ENCODE data around the gene NKIRAS2. TPM values are rescaled to one million over a fixed set of nuclear protein-coding genes. Genes with fewer than 3 reads are reported as not detected.

NKIRAS2 gene
- total RNA-seq, 3 donors from 2014 or later = 29.5 to 34.9 (median 31.1) TPM

DNA sequence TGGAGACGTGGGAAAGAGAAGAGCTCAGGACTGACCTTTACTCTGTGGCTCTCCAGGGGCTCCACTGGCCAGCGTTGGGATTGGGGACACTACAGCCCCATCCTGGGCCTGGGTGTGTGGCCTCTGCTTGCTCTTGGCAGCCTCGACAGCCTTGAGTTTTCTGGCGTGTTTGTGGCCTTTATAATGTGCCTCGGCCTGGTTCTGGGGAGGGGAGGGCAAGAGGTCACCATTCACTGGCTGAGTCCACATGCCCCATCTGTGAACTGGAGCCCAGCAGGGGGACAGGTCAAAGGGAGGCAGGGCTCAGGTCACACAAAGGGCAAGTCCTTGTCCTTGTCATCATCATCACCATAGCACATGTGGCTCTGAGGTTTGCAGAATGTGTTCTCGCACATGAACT lies 11.7 kb downstream of the NKIRAS2 start:
- TF ChIP-seq, protein P1, sequence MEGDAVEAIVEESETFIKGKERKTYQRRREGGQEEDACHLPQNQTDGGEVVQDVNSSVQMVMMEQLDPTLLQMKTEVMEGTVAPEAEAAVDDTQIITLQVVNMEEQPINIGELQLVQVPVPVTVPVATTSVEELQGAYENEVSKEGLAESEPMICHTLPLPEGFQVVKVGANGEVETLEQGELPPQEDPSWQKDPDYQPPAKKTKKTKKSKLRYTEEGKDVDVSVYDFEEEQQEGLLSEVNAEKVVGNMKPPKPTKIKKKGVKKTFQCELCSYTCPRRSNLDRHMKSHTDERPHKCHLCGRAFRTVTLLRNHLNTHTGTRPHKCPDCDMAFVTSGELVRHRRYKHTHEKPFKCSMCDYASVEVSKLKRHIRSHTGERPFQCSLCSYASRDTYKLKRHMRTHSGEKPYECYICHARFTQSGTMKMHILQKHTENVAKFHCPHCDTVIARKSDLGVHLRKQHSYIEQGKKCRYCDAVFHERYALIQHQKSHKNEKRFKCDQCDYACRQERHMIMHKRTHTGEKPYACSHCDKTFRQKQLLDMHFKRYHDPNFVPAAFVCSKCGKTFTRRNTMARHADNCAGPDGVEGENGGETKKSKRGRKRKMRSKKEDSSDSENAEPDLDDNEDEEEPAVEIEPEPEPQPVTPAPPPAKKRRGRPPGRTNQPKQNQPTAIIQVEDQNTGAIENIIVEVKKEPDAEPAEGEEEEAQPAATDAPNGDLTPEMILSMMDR (IDR thresholded peaks at IDR 0.05) = no peak
- intact Hi-C loops (cut with DNase I, micrococcal nuclease) = no loop called here
- Histone ChIP-seq H3K36me3 (ENCODE audit: low read depth) (no peaks in the 10 kb centered on the region), H3K9me3 (no peaks in the 10 kb centered on the region), H3K4me3 (no peak overlapping the region), H3K4me1 (ENCODE audit: low read depth) (no peaks in the 10 kb centered on the region)
- DNase-seq (no peak), ATAC-seq (no peak)

GRCh38 chr17:42034059-42034458 lies 14.2 kb downstream of the NKIRAS2 start:
- Histone ChIP-seq H3K4me1 (ENCODE audit: low read depth) (no peaks in the 10 kb centered on the region), H3K4me3 (no peak overlapping the region), H3K36me3 (ENCODE audit: low read depth) (no peaks in the 10 kb centered on the region), H3K9me3 (no peaks in the 10 kb centered on the region)
- intact Hi-C loops (cut with DNase I, micrococcal nuclease) = no loop called here
- DNase-seq (no peak), ATAC-seq (no peak)
- TF ChIP-seq, protein P1 (IDR thresholded peaks at IDR 0.05) = no peak

GRCh38 chr17:42038221-42038973 lies 18.5 kb downstream of the NKIRAS2 start:
- no peaks in the 10 kb centered on the region for H3K4me1 ChIP-seq (ENCODE audit: low read depth)
- no peak for DNase-seq
- TF ChIP-seq, protein P1 (IDR thresholded peaks at IDR 0.05) = no peak
- intact Hi-C loops (cut with DNase I, micrococcal nuclease) = no loop called here
- no peaks in the 10 kb centered on the region for H3K9me3 ChIP-seq
- no peak overlapping the region for H3K4me3 ChIP-seq
- no peaks in the 10 kb centered on the region for H3K36me3 ChIP-seq (ENCODE audit: low read depth)
- no peak for ATAC-seq

GRCh38 chr17:42039794-42040763 lies 20.2 kb downstream of the NKIRAS2 start:
- TF ChIP-seq, protein P1 (IDR thresholded peaks at IDR 0.05) = no peak
- no peaks in the 10 kb centered on the region for H3K4me1 ChIP-seq (ENCODE audit: low read depth)
- ATAC-seq (peak; percentile 54), DNase-seq (no peak)
- no peaks in the 10 kb centered on the region for H3K9me3 ChIP-seq
- H3K36me3 ChIP-seq (ENCODE audit: low read depth) = no peaks in the 10 kb centered on the region
- H3K4me3 ChIP-seq = no peak overlapping the region
- intact Hi-C loops (cut with DNase I, micrococcal nuclease) = no loop called here

DNA sequence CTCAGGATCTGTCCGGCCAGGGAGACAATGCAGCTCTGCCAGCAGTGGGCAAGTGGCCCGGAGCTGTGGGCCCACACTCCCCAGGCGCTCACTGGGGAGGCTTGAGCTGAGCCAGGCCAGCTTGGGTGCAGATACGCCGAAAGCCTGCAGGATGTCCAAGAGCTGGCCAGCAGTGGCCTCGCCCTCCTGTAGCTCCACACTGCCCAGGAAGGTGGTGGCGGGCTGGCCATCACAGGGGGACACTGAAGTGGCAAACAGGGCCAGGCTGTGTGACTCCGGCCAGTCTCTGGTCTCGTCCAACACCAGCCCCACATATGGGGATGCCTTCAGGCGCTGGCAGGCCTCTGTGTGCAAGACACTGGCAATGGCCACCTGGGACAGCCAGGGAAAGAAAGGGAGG lies 20.9 kb downstream of the NKIRAS2 start:
- H3K36me3 ChIP-seq (ENCODE audit: low read depth) = no peaks in the 10 kb centered on the region
- DNase-seq (no peak), ATAC-seq (no peak)
- TF ChIP-seq, protein P1 (IDR thresholded peaks at IDR 0.05) = no peak
- no peaks in the 10 kb centered on the region for H3K9me3 ChIP-seq
- intact Hi-C loops (cut with DNase I, micrococcal nuclease) = no loop called here
- no peak overlapping the region for H3K4me3 ChIP-seq
- no peaks in the 10 kb centered on the region for H3K4me1 ChIP-seq (ENCODE audit: low read depth)
